HG02588 (cell line): ENCODE data around the gene PIEZO2.
A peak's percentile ranks its signal among the peaks of the same experiment; 100 is the strongest.
"Not testable (repeated sequence)": the region's sequence is repeated elsewhere in the genome, so short reads cannot be mapped to it uniquely, and the experiment has no call there.

Experiments
- ATAC-seq: cut with Tn5 transposase; IDR thresholded peaks from one replicate; pipeline ENCODE4 v1.9.1; 2021; ENCODE audit warnings: mild to moderate bottlenecking, moderate library complexity; ENCODE audit not compliant: unreplicated experiment

PIEZO2 gene

DNA sequence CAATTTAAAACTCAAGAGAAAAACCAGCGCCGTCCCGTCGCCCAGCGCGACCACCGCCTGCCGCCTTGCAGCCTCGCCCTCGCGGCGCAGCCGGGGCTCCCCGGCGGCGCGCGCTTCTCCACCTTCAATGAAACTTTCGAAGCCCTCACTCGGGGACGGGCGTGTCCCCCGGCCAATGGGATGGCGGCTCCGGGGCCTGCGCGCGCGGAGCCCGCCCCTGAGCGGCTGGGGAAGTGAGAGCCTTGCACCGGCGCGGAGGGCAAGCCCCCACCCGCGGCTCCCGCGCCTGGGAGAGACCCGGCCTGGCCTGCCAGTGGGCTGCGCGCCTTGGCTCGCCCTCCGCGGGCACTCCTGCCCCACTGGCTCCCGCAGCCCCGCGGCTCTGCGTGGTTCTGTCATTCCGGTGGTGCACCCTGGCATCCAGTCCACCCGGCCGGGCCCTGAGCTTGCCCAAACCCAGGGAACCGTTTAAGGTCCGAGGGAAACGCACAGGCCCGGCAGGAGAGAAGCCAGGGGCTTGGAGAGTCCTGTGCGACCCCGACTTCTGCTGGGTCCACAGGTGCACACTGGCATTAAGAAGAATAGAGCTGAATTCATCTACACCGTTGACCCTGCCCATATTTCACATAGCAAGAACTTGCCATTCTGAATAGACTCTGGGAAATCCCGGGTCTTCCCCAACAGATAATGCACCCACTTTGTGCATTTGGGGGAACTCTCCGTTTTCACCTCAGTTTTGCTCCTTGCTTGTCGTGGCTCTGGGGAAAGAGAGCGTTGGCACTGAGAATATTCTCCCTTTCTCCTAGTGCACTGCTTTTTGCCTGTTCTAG, at the start of gene PIEZO2:
PIEZO2 (minus strand) TSS at position 129 of the 830 bp plus-strand sequence. CDS start 981 bp downstream, outside the sequence.
- peak; percentile 90 for ATAC-seq

- ATAC-seq: no peak
Measured at GRCh38 chr18:11183637-11184036, 34.3 kb upstream of the PIEZO2 start.

- ATAC-seq: not testable (repeated sequence)
Measured at GRCh38 chr18:11181629-11182028, 32.3 kb upstream of the PIEZO2 start.

DNA sequence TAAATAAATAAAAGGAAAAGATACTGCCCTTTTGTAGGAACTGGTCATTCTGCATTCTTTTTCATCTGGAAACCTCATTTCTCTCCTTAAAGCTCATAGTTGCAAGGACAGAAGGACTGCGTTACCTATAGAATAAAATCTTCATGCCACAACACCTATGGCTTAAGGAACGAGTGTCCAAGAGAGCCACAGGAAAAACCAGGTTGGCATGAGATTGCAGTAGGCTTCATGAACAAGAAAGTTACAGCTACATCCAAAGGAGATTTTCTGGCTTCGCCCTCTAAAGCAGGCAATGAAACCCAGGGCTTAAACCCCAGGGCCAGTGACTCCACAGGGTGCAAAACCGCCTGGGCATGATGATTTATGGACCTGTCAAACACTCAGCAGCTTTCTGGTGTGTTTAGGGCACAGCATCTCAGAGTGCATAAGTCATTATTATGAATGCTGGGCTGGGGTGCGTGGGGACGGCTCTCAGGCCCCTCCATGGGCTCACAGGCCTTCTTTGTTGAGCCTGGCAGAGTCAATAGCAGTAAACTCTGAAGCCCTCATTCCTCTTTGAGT, 30.7 kb upstream of the PIEZO2 start:
- ATAC-seq: no peak

DNA sequence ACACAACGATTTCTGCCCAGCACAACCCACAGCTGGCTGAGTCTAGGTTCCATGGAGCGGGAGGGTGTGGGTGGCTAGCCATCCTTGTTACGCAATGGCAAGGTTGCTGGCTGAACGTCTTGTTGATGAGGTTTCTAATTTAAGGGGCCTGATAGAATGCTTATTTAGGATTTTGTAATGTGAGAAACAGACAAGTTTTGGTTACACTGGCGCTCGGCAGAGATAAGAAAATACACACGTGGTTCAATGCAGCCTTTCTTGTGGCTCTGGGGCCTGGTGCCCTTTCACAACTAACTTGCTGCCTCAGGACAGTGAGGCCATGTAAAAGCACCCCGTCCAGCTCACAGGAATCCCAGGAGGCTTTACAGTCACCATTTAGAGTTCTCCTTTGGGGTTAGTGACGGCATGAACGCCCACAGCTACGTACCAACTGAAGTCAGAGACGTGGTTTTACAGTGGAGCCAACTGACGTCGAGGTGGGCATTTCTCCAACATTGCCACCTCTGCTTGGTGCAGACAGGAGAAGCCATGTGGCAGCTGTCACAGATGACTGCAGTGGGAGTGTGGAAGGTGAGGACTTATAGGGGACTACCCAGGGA, 29.7 kb upstream of the PIEZO2 start:
- ATAC-seq: no peak

- ATAC-seq: no peak
Measured at GRCh38 chr18:11177382-11177781, 28.0 kb upstream of the PIEZO2 start.

DNA sequence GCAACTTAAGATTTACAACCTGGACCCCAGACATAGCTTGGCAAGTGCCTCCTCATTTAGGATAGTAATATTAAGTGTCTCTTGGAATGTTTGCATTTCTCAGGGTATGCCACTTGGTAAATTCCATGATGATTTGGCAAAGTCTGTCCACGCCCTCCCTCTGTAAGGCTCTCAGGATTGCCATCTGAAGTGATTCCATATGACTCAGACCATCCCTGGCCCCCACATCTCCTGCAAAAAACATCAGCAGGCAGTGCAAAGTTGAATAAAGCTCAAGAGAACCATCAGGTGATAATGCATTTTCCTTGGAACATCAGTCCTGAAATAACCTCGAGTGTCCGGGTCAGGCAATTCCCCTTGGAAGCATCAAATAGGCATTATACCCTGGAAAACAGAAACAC, 27.1 kb upstream of the PIEZO2 start:
- no peak for ATAC-seq

- no peak for ATAC-seq
Measured at GRCh38 chr18:11175266-11175979, 26.1 kb upstream of the PIEZO2 start.

GRCh38 chr18:11174179-11174578, 24.8 kb upstream of the PIEZO2 start:
- ATAC-seq: not testable (repeated sequence)

GRCh38 chr18:11167778-11168177, 18.4 kb upstream of the PIEZO2 start:
- ATAC-seq: no peak

GRCh38 chr18:11165952-11166351, 16.6 kb upstream of the PIEZO2 start:
- no peak for ATAC-seq

GRCh38 chr18:11165138-11165537, 15.8 kb upstream of the PIEZO2 start:
- no peak for ATAC-seq

- no peak for ATAC-seq
Measured at GRCh38 chr18:11163665-11164064, 14.3 kb upstream of the PIEZO2 start.

DNA sequence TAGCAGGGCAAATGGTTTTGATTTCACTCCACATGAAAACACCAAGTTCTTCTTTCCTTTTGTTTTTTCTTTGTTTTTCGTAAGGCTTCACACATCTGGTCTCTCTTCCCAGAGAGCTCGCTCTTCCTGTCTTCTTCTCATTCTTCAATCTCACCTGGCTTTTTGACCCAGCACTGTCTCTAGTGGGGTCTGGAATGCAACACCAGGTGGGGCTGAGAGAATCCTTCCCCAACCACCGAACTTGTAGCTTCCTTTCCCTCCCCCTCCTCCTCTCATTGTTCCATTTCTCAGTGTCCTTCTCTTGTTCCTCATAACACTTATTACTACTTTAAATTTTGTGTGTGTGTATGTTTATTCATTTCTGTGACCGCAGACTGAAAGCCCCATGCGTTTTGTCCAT, 13.5 kb upstream of the PIEZO2 start:
- no peak for ATAC-seq

GRCh38 chr18:11162462-11162861, 13.1 kb upstream of the PIEZO2 start:
- no peak for ATAC-seq

DNA sequence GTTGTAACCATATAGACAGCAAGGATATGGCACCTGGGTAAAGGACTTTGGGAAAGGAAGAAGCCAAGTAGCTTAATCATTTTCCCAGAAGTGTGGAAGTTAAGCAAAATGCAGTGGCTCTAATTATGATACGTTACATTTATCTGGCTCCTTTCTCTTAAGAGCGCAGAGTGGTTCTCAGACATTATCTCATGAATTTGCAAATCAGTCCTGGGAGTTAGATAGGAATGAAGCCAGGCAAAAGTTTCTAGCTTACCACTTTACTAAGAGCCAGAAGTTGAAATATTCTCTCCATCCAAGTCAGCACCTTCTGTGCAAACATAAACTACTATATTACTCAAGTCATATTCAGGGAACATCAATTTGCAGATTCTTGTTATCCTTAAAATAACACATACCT, 10.9 kb upstream of the PIEZO2 start:
- no peak for ATAC-seq

GRCh38 chr18:11159844-11160243, 10.5 kb upstream of the PIEZO2 start:
- ATAC-seq: no peak

DNA sequence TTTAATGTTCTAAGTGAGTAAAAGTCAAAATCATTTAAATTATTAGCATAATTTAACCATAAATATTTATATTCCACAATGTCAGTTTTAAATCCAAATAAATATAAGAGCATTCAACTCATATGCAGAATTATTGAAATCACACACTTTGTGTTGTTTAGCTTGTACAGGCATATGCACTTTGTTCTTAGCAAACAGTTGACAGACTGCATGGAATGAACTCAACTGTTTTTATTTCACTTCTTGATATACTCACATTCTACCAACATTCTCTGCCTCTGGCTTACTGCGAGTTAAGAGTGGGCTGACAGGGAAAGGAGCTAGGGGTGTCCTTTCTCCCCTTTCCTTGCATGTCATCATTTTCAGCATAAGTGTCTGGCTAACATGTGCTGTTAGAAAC, 7.6 kb upstream of the PIEZO2 start:
- ATAC-seq: no peak

- no peak for ATAC-seq
Measured at GRCh38 chr18:11155034-11155759, 5.8 kb upstream of the PIEZO2 start.

- ATAC-seq: no peak
Measured at GRCh38 chr18:11154368-11154989, 5.1 kb upstream of the PIEZO2 start.
